ENCODE data around the gene DNMT1. TPM values are rescaled to one million over a fixed set of nuclear protein-coding genes. Genes with fewer than 3 reads are reported as not detected.

The DNMT1 gene
- polyA plus RNA-seq, 1 donor from 2014 or later = 58.4 TPM

GRCh38 chr19:10159610-10160009 lies 35.1 kb downstream of the DNMT1 start:
- Histone ChIP-seq H3K9ac (ENCODE audit: low read length) (no peak overlapping the region), H3K4me3 (ENCODE audit: low read length) (no peak overlapping the region), H3K79me2 (replicated peaks; ENCODE audit: insufficient read depth, low read length) (no peaks in the 10 kb centered on the region), H2AFZ (ENCODE audit: low read depth, low read length) (no peak overlapping the region), H3K9me2 (ENCODE audit: insufficient read depth, low read length) (no peaks in the 10 kb centered on the region), H3K36me3 (ENCODE audit: insufficient read depth, low read length) (no peaks in the 10 kb centered on the region), H3K27ac (ENCODE audit: low read length) (no peak overlapping the region), H3K9me3 (ENCODE audit: low read length) (no peaks in the 10 kb centered on the region), H3K27me3 (ENCODE audit: insufficient read depth, low read depth, low read length) (no peaks in the 10 kb centered on the region), H3K4me2 (ENCODE audit: low read length) (no peak overlapping the region), H4K20me1 (ENCODE audit: insufficient read depth) (no peaks in the 10 kb centered on the region), H3F3A (ENCODE audit: insufficient read depth, low read length, poor library complexity, severe bottlenecking) (no peaks in the 10 kb centered on the region)
- TF ChIP-seq SMC3 (conservative IDR thresholded peaks at IDR 0.05; ENCODE audit: poor library complexity) = no peak
- no peak for TF ChIP-seq RAD21 (conservative IDR thresholded peaks at IDR 0.05)
- TF ChIP-seq POLR2AphosphoS5 (IDR thresholded peaks at IDR 0.05) = no peak
- no peak for TF ChIP-seq CTCF (IDR thresholded peaks at IDR 0.05; ENCODE audit: poor library complexity, severe bottlenecking)

- Histone ChIP-seq H2AFZ (ENCODE audit: low read depth, low read length) (no peak overlapping the region), H3K27ac (ENCODE audit: low read length) (no peak overlapping the region)
Measured at GRCh38 chr19:10158485-10158884, 36.3 kb downstream of the DNMT1 start.

More at GRCh38 chr19:10158485-10158884, 36.3 kb downstream of the DNMT1 start:
- Histone ChIP-seq H3K9me2 (ENCODE audit: insufficient read depth, low read length) (no peaks in the 10 kb centered on the region), H3K36me3 (ENCODE audit: insufficient read depth, low read length) (no peaks in the 10 kb centered on the region), H3K4me3 (ENCODE audit: low read length) (no peak overlapping the region), H3K79me2 (replicated peaks; ENCODE audit: insufficient read depth, low read length) (no peaks in the 10 kb centered on the region), H3K4me2 (ENCODE audit: low read length) (no peak overlapping the region), H3K9me3 (ENCODE audit: low read length) (no peaks in the 10 kb centered on the region), H3K9ac (ENCODE audit: low read length) (no peak overlapping the region), H3F3A (ENCODE audit: insufficient read depth, low read length, poor library complexity, severe bottlenecking) (no peaks in the 10 kb centered on the region), H4K20me1 (ENCODE audit: insufficient read depth) (no peaks in the 10 kb centered on the region), H3K27me3 (ENCODE audit: insufficient read depth, low read depth, low read length) (no peaks in the 10 kb centered on the region)
- no peak for TF ChIP-seq SMC3 (conservative IDR thresholded peaks at IDR 0.05; ENCODE audit: poor library complexity)
- TF ChIP-seq EP300 (conservative IDR thresholded peaks at IDR 0.05; ENCODE audit: poor library complexity, severe bottlenecking) = no peak
- TF ChIP-seq CTCF (IDR thresholded peaks at IDR 0.05; ENCODE audit: poor library complexity, severe bottlenecking) = no peak
- no peak for TF ChIP-seq REST (IDR thresholded peaks at IDR 0.05; ENCODE audit: borderline replicate concordance)
- TF ChIP-seq RAD21 (conservative IDR thresholded peaks at IDR 0.05) = no peak
- TF ChIP-seq MXI1 (conservative IDR thresholded peaks at IDR 0.05; ENCODE audit: poor library complexity, severe bottlenecking) = no peak
- no peak for TF ChIP-seq EZH2 (IDR thresholded peaks at IDR 0.05; ENCODE audit: borderline replicate concordance, insufficient read depth, low read length, poor library complexity, severe bottlenecking)
- TF ChIP-seq TAF1 (IDR thresholded peaks at IDR 0.05; ENCODE audit: low read depth) = no peak
- TF ChIP-seq POLR2AphosphoS5 (IDR thresholded peaks at IDR 0.05) = no peak
